ENCODE data around the gene SHPK.

Gene SHPK

GRCh38 chr17:3659541-3660111 lies 23.6 kb upstream of the SHPK start:
- DNase-seq = no peak

DNA sequence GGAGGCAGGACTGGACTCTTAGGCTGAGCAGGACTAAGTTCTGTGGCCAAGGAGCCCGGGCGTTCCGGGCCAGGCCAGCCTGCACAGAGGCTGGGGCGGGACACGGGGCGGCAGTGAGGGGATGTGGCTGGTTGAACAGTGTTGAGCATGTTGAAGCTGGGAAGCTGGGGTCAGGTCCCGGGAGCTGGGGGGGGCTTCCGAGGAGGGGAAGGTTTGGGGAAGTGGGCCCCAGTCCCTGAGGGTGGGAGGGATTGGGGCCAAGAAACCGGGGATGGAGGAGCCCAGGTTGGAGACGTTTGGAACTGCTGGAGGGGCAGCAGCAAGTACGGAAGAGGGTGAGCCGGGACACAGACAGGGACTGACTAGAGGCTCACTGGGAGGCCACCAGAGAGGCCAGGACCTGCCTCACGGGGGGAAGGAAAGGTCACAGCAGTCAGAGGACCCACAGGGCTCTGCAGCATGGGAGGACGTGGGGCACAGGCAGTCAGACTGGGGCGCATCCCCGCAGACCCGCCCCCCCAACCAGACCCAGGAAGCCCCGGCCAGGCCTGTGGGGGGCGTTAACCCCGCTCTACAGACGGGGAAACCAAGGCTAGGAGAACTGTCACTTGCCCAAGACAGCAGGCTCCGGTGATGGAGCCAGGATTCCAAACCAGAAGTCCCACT lies 22.9 kb upstream of the SHPK start:
- no peak for DNase-seq

DNA sequence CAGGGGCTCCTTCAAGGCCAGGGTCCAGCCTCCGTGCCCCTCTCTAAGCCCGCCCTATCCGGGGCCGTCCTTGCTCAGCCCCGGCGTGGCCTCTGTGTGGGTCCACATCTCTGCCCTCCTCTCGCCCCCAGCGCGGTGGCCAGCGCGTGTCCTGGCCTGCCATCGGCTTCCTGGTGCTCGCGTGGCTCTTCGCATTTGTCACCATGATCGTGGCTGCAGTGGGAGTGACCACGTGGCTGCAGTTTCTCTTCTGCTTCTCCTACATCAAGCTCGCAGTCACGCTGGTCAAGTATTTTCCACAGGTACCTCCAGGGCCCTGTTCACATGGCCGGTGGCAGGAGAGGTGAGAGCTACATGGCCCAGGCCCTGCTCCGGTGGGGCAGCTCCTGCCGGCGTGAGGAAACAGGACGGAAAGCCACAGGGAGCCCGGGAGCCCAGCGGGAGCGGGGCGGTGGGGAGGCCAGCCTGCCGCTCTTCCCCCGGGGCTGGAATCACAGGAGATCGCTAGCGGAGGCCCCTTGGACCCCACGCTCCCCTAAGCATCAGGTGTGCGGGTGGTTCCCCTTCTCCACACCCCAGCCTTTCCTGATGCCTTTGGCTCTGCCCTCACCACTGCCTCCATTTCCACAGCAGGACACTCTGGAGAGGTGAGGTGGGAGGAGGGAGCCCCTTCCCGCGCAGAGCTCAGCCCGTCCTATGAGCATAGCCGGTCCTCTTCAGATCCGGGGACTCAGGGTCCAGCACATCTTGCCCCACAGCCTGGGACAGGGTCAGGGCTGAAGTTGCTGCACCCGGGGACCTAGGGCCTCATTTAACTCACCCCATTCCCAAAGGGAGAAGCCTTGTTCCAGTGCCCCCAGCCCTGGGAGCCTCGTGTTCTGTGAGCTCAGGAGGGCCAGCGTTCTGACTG lies 22.1 kb upstream of the SHPK start:
- DNase-seq = no peak

DNA sequence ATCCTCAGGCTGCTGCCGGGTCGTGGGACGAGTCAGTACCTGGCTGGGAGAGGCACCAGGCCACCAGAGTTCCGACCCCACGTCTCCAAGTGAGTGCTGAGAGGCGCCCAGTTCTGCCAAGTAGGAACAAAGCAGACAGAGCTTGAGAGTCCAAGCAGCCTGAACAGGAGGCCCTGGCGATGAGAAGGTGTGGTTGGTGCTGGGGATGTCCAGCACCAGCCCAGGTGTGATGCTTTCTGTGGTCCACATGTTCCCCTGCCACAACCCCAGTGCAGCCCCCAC lies 21.5 kb upstream of the SHPK start:
- no peak for DNase-seq

- no peak for DNase-seq
These were observed 20.9 kb upstream of the SHPK start for GRCh38 chr17:3656755-3657587.

DNA sequence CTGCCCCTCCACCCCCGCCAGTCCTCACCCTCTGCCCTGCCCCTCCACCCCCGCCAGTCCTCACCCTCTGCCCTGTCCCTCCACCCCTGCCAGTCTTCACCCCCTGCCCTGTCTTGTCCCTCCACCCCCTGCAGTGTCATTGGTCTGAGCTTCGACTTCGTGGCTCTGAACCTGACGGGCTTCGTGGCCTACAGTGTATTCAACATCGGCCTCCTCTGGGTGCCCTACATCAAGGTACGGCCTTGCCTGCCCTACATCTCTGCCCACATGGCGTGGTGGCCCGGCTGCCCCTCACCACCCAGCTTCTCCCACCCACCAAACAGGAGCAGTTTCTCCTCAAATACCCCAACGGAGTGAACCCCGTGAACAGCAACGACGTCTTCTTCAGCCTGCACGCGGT lies 20.3 kb upstream of the SHPK start:
- DNase-seq = no peak

GRCh38 chr17:3655766-3656165 lies 19.7 kb upstream of the SHPK start:
- DNase-seq = no peak

GRCh38 chr17:3647769-3648555 lies 11.9 kb upstream of the SHPK start:
- peak; percentile 47 for DNase-seq

- no peak for DNase-seq
These were observed 11.2 kb upstream of the SHPK start for GRCh38 chr17:3647251-3647650.

- DNase-seq = no peak
These were observed 9.3 kb upstream of the SHPK start for GRCh38 chr17:3645310-3645709.

DNA sequence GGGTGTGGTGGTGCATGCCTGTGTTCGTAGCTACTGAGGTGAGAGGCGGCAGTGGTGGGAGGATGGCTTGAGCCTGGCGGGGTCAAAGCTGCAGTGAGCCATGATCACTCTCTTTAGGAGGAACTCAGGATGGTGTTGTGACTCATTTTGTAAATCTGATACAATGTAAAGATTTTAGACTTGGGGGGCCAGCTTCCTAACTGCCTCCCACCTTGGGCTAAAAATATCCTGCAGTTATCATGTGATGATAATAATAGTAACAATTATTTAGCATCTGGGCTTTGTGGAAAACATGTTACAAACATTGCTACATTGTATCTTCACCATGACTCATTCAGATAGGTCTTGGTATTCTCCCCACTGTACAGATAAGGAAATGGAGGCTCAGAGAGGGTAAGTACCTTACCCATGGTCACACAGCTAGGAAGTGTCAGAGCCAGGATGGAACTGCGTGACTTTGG lies 7.9 kb upstream of the SHPK start:
- DNase-seq = no peak

GRCh38 chr17:3641717-3642486 lies 5.9 kb upstream of the SHPK start:
- no peak for DNase-seq

- no peak for DNase-seq
These were observed 5.0 kb upstream of the SHPK start for GRCh38 chr17:3641014-3641413.

- peak; percentile 84 for DNase-seq
These were observed 4.0 kb upstream of the SHPK start for GRCh38 chr17:3639981-3640596.

GRCh38 chr17:3636908-3637373 lies 891 bp upstream of the SHPK start:
- DNase-seq = no peak

DNA sequence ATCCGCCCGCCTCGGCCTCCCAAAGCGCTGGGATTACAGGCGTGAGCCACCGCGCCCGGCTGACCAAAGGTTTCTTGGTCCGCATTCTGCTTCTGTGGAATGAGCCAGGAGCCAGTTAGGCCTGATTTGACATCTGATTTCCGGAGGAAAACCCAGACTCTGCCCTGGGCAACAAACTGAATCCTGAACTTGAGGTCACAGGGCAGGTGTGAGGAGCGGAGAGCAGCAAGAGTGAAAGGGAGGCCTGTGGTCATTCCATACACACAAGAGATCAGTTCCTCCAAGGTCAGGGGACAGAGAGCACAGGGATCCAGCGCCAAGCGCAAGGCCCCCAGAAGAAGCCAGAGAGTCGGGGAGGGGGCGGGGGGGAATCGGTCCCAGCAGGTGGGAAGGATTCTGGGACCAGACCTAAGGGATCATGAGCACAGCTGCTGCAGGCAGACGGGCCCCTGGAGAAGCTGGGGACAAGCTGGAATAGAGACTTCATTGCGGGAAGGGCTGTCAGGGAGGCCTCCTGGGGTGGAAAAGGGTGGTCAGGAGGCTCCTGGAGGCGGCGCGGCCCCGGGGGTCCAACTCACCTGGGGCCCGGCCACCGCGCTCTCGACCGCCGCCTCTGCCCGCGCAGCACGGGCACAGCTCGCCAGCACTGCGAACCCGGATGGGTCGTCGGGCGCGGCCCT lies 436 bp downstream of the SHPK start:
- peak; percentile 42 for DNase-seq

GRCh38 chr17:3632287-3632686 lies 3.8 kb downstream of the SHPK start:
- DNase-seq = no peak

- DNase-seq = no peak
These were observed 5.3 kb downstream of the SHPK start for GRCh38 chr17:3630781-3631180.

DNA sequence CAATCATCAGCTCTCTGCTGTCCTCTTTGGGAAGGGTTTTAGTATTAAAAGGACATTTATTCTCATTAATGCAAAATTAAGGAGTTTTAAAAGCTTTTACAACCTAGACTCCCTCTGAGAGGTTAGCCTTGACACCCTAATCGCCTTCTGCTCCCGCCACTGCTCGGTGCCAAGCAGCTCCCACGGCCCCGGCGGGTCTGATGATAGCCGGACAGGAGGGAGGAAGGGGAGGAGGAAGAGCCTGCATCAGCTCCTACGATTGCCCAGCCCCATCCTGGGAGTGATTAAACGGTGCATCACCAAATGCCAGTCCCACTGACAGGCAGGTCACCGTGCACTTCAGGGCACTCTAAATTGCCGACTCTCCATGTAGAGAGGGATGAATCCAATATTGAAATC lies 8.3 kb downstream of the SHPK start:
- no peak for DNase-seq

All from RPMI8226 (cell line).